CD4-positive, alpha-beta T cell treated with Interleukin-4 for 4 hours (primary cell): ENCODE results near the gene CYP3A4.

Source experiments
- DNase-seq: peaks from one replicate; pipeline ENCODE4 v3.0.0-alpha.2; 2020

The CYP3A4 gene

GRCh38 chr7:99720800-99721595, 63.0 kb downstream of the CYP3A4 start:
- no peak for DNase-seq

GRCh38 chr7:99719996-99720769, 63.8 kb downstream of the CYP3A4 start:
- no peak for DNase-seq

- DNase-seq = no peak
Observed at GRCh38 chr7:99713995-99714570, 69.9 kb downstream of the CYP3A4 start.

- no peak for DNase-seq
Observed at GRCh38 chr7:99709838-99710578, 74.0 kb downstream of the CYP3A4 start.

- DNase-seq = no peak
Observed at GRCh38 chr7:99709260-99709659, 74.7 kb downstream of the CYP3A4 start.

GRCh38 chr7:99707096-99707495, 76.9 kb downstream of the CYP3A4 start:
- DNase-seq = no peak
